ENCODE data around the gene GFI1. TPM values are rescaled to one million over a fixed set of nuclear protein-coding genes. Genes with fewer than 3 reads are reported as not detected.

The GFI1 gene
- total RNA-seq, 4 donors from 2014 or later, result 4.5 to 15.7 (median 9.2) TPM

- no peaks in the 10 kb centered on the region for H3K9me3 ChIP-seq
- intact Hi-C loops (cut with DNase I; ENCODE audit: low total_unique reads) (no loop called here), in situ Hi-C loops (cut with MboI; ENCODE audit: low pct_ligation_motif_present in 1 of 4, low pct_unique_long_range_greater_than_20kb in 1 of 4, low sequenced_read_pairs in 3 of 4) (no loop called here)
- no peaks in the 10 kb centered on the region for H3K36me3 ChIP-seq
- DNase-seq, result no peak
- H3K27me3 ChIP-seq, result no peaks in the 10 kb centered on the region
- H3K4me1 ChIP-seq, result no peaks in the 10 kb centered on the region
- 53 to 56% methylated on average over 2 of the region's 2 CpGs for WGBS, 2 donors (ENCODE audit: low coverage in 1 of 2)
- H3K4me3 ChIP-seq, result no peak overlapping the region
- TF ChIP-seq POLR2AphosphoS5 (IDR thresholded peaks at IDR 0.05), result no peak
- no peak for TF ChIP-seq CTCF (IDR thresholded peaks at IDR 0.05)
- TF ChIP-seq POLR2A (IDR thresholded peaks at IDR 0.05), result no peak
- TF ChIP-seq EP300 (IDR thresholded peaks at IDR 0.05; ENCODE audit: low read depth), result no peak
- H3K27ac ChIP-seq, result no peak overlapping the region
Measured at GRCh38 chr1:92446546-92446945, 40.2 kb downstream of the GFI1 start.

- DNase-seq, result no peak
- intact Hi-C loops (cut with DNase I; ENCODE audit: low total_unique reads), result no loop called here
Measured at GRCh38 chr1:92445865-92446264, 40.9 kb downstream of the GFI1 start.

GRCh38 chr1:92444351-92444750, 42.4 kb downstream of the GFI1 start:
- Histone ChIP-seq H3K9me3 (no peaks in the 10 kb centered on the region), H3K4me3 (no peak overlapping the region), H3K27me3 (no peaks in the 10 kb centered on the region), H3K36me3 (no peaks in the 10 kb centered on the region), H3K27ac (no peak overlapping the region), H3K4me1 (no peaks in the 10 kb centered on the region)
- no peak for DNase-seq
- TF ChIP-seq EP300 (IDR thresholded peaks at IDR 0.05; ENCODE audit: low read depth), result no peak
- no peak for TF ChIP-seq POLR2A (IDR thresholded peaks at IDR 0.05)
- TF ChIP-seq CTCF (IDR thresholded peaks at IDR 0.05), result no peak
- no peak for TF ChIP-seq POLR2AphosphoS5 (IDR thresholded peaks at IDR 0.05)
- 81 to 100% methylated on average over 1 of the region's 1 CpG for WGBS, 2 donors (ENCODE audit: low coverage in 1 of 2)
- intact Hi-C loops (cut with DNase I; ENCODE audit: low total_unique reads), result no loop called here
- in situ Hi-C loops (cut with MboI; ENCODE audit: low pct_ligation_motif_present in 1 of 4, low pct_unique_long_range_greater_than_20kb in 1 of 4, low sequenced_read_pairs in 3 of 4), result no loop called here

More at GRCh38 chr1:92445865-92446264, 40.9 kb downstream of the GFI1 start:
- Histone ChIP-seq H3K36me3 (no peaks in the 10 kb centered on the region), H3K27me3 (no peaks in the 10 kb centered on the region), H3K9me3 (no peaks in the 10 kb centered on the region), H3K4me1 (no peaks in the 10 kb centered on the region), H3K27ac (no peak overlapping the region), H3K4me3 (no peak overlapping the region)
- 77 to 95% methylated on average over 2 of the region's 2 CpGs for WGBS, 2 donors (ENCODE audit: low coverage in 1 of 2)
- in situ Hi-C loops (cut with MboI; ENCODE audit: low pct_ligation_motif_present in 1 of 4, low pct_unique_long_range_greater_than_20kb in 1 of 4, low sequenced_read_pairs in 3 of 4), result no loop called here
- no peak for TF ChIP-seq POLR2AphosphoS5 (IDR thresholded peaks at IDR 0.05)
- no peak for TF ChIP-seq CTCF (IDR thresholded peaks at IDR 0.05)
- TF ChIP-seq POLR2A (IDR thresholded peaks at IDR 0.05), result no peak
- TF ChIP-seq EP300 (IDR thresholded peaks at IDR 0.05; ENCODE audit: low read depth), result no peak

- 79 to 90% methylated on average over 3 of the region's 3 CpGs for WGBS, 2 donors (ENCODE audit: low coverage in 1 of 2)
- TF ChIP-seq EP300 (IDR thresholded peaks at IDR 0.05; ENCODE audit: low read depth) (no peak), CTCF (IDR thresholded peaks at IDR 0.05) (no peak), POLR2AphosphoS5 (IDR thresholded peaks at IDR 0.05) (no peak), POLR2A (IDR thresholded peaks at IDR 0.05) (no peak)
- Histone ChIP-seq H3K27me3 (no peaks in the 10 kb centered on the region), H3K36me3 (no peaks in the 10 kb centered on the region), H3K4me1 (no peaks in the 10 kb centered on the region), H3K9me3 (no peaks in the 10 kb centered on the region), H3K4me3 (no peak overlapping the region), H3K27ac (no peak overlapping the region)
- intact Hi-C loops (cut with DNase I; ENCODE audit: low total_unique reads), result no loop called here
- DNase-seq, result no peak
- in situ Hi-C loops (cut with MboI; ENCODE audit: low pct_ligation_motif_present in 1 of 4, low pct_unique_long_range_greater_than_20kb in 1 of 4, low sequenced_read_pairs in 3 of 4), result no loop called here
Measured at GRCh38 chr1:92443893-92444292, 42.8 kb downstream of the GFI1 start.
